HEK293T (cell line): ENCODE results near the gene RABGAP1L.

Experiments used
- FOXA1 ChIP-seq: fragments of 450-650 bp; IDR thresholded peaks from 2 replicates; pipeline ENCODE4 v1.6.1; 2016; ENCODE audit warnings: mild to moderate bottlenecking
- FOXM1 ChIP-seq: fragments of 450-650 bp; IDR thresholded peaks from 2 replicates; pipeline ENCODE4 v1.6.1; 2017; ENCODE audit warnings: mild to moderate bottlenecking, borderline replicate concordance
- HDGF ChIP-seq: fragments of 450-650 bp; IDR thresholded peaks from 2 replicates; pipeline ENCODE4 v1.6.1; 2017; ENCODE audit warnings: antibody characterized with exemption, borderline replicate concordance
- SP1 ChIP-seq: fragments of 450-650 bp; IDR thresholded peaks from 2 replicates; pipeline ENCODE4 v1.6.1; 2017
- SUZ12 ChIP-seq: fragments of 450-650 bp; IDR thresholded peaks from 2 replicates; pipeline ENCODE4 v1.6.1; 2016; ENCODE audit warnings: mild to moderate bottlenecking
- TARDBP ChIP-seq: fragments of 450-650 bp; IDR thresholded peaks from 2 replicates; pipeline ENCODE4 v1.6.1; 2016
- ZNF384 ChIP-seq: fragments of 450-650 bp; IDR thresholded peaks from 2 replicates; pipeline ENCODE4 v1.6.1; 2016

- no peak for TF ChIP-seq FOXM1
- no peak for TF ChIP-seq SUZ12
- no peak for TF ChIP-seq ZNF384
- TF ChIP-seq TARDBP, result no peak
- no peak for TF ChIP-seq HDGF
- no peak for TF ChIP-seq FOXA1
- no peak for TF ChIP-seq SP1
These were observed 806.2 kb downstream of the RABGAP1L start for GRCh38 chr1:174965362-174966007.
